GM19193 (cell line): ENCODE measurements around the gene CD22.

Source experiments
- POLR2A ChIP-seq: IDR thresholded peaks from 4 replicates; pipeline ENCODE4 v1.6.1; 2011; ENCODE audit not compliant: insufficient read depth, insufficient read length; ENCODE audit errors: extremely low read depth

CD22 gene

GRCh38 chr19:35293808-35294207 is 35.2 kb upstream of the CD22 start:
- no peak for TF ChIP-seq POLR2A

- no peak for TF ChIP-seq POLR2A
Measured at GRCh38 chr19:35294328-35294727, 34.7 kb upstream of the CD22 start.

- TF ChIP-seq POLR2A = no peak
Measured at GRCh38 chr19:35294859-35295791, 33.9 kb upstream of the CD22 start.

GRCh38 chr19:35295792-35296462 is 33.1 kb upstream of the CD22 start:
- TF ChIP-seq POLR2A = no peak

GRCh38 chr19:35296644-35297514 is 32.1 kb upstream of the CD22 start:
- no peak for TF ChIP-seq POLR2A

GRCh38 chr19:35297515-35297848 is 31.5 kb upstream of the CD22 start:
- TF ChIP-seq POLR2A = no peak

GRCh38 chr19:35297922-35298321 is 31.1 kb upstream of the CD22 start:
- TF ChIP-seq POLR2A = no peak

- TF ChIP-seq POLR2A = no peak
Measured at GRCh38 chr19:35298561-35298972, 30.4 kb upstream of the CD22 start.

- no peak for TF ChIP-seq POLR2A
Measured at GRCh38 chr19:35299523-35300338, 29.3 kb upstream of the CD22 start.

GRCh38 chr19:35300339-35300649 is 28.7 kb upstream of the CD22 start:
- no peak for TF ChIP-seq POLR2A

GRCh38 chr19:35301961-35302360 is 27.0 kb upstream of the CD22 start:
- no peak for TF ChIP-seq POLR2A

GRCh38 chr19:35302446-35302845 is 26.5 kb upstream of the CD22 start:
- TF ChIP-seq POLR2A = no peak

GRCh38 chr19:35303357-35303915 is 25.6 kb upstream of the CD22 start:
- TF ChIP-seq POLR2A = no peak

- TF ChIP-seq POLR2A = no peak
Measured at GRCh38 chr19:35304036-35304435, 25.0 kb upstream of the CD22 start.

GRCh38 chr19:35305181-35305580 is 23.8 kb upstream of the CD22 start:
- no peak for TF ChIP-seq POLR2A
